H9 (cell line): ENCODE data around the gene SKAP1. TPM values are rescaled to one million over a fixed set of nuclear protein-coding genes. Genes with fewer than 3 reads are reported as not detected.
"Not testable (repeated sequence)": the region's sequence is repeated elsewhere in the genome, so short reads cannot be mapped to it uniquely, and the experiment has no call there.

Source experiments
- DNase-seq: peaks from one replicate; pipeline ENCODE4 v3.0.0-alpha.2; 2017
- H2AFZ ChIP-seq: one replicate; pipeline ENCODE4 v1.6.1; 2013; ENCODE audit warnings: mild to moderate bottlenecking, low read length, control low read depth, moderate library complexity
- H2AK5ac ChIP-seq: 2 replicates; pipeline ENCODE4 v1.6.1; 2013; ENCODE audit warnings: low read length, control low read depth, mixed read lengths; ENCODE audit not compliant: insufficient read length
- H2BK120ac ChIP-seq: one replicate; pipeline ENCODE4 v1.6.1; 2013; ENCODE audit warnings: low read depth, mild to moderate bottlenecking, low read length, control low read depth, inconsistent platforms; ENCODE audit not compliant: poor library complexity, severe bottlenecking
- H2BK12ac ChIP-seq: 2 replicates; pipeline ENCODE4 v1.6.1; 2013; ENCODE audit warnings: low read length, control low read depth, mixed read lengths, low read depth; ENCODE audit not compliant: insufficient read length
- H2BK15ac ChIP-seq: 2 replicates; pipeline ENCODE4 v1.6.1; 2013; ENCODE audit warnings: low read depth, low read length, control low read depth
- H2BK20ac ChIP-seq: one replicate; pipeline ENCODE4 v1.6.1; 2013; ENCODE audit warnings: low read depth, mild to moderate bottlenecking, low read length, control low read depth, inconsistent platforms; ENCODE audit not compliant: poor library complexity, severe bottlenecking
- H2BK5ac ChIP-seq: 2 replicates; pipeline ENCODE4 v1.6.1; 2013; ENCODE audit warnings: low read length, control low read depth, mixed read lengths; ENCODE audit not compliant: insufficient read length
- H3K14ac ChIP-seq: 2 replicates; pipeline ENCODE4 v1.6.1; 2013; ENCODE audit warnings: low read length, control low read depth; ENCODE audit not compliant: insufficient read depth
- H3K18ac ChIP-seq: 2 replicates; pipeline ENCODE4 v1.6.1; 2013; ENCODE audit warnings: low read depth, mild to moderate bottlenecking, mixed read lengths, low read length, control low read depth; ENCODE audit not compliant: insufficient read length
- H3K23ac ChIP-seq: 2 replicates; pipeline ENCODE4 v1.6.1; 2013; ENCODE audit warnings: low read length, control low read depth, mixed read lengths, low read depth; ENCODE audit not compliant: insufficient read length
- H3K23me2 ChIP-seq: 2 replicates; pipeline ENCODE4 v1.6.1; 2013; ENCODE audit warnings: low read depth, mild to moderate bottlenecking, mixed read lengths, low read length, control low read depth; ENCODE audit not compliant: insufficient read length, poor library complexity, severe bottlenecking
- H3K27ac ChIP-seq: 2 replicates; pipeline ENCODE4 v1.5.1; 2013; ENCODE audit warnings: low read length, control low read depth, mixed read lengths, low read depth; ENCODE audit not compliant: insufficient read length
- H3K27me3 ChIP-seq: 2 replicates; pipeline ENCODE4 v1.6.1; 2013; ENCODE audit warnings: low read length, control low read depth, inconsistent platforms; ENCODE audit not compliant: insufficient read depth
- H3K4ac ChIP-seq: 2 replicates; pipeline ENCODE4 v1.6.1; 2013; ENCODE audit warnings: low read depth, mild to moderate bottlenecking, control low read depth, inconsistent platforms, low read length, moderate library complexity
- H3K4me1 ChIP-seq: 2 replicates; pipeline ENCODE4 v1.6.1; 2013; ENCODE audit warnings: low read length, control low read depth, inconsistent platforms; ENCODE audit not compliant: insufficient read depth
- H3K4me2 ChIP-seq: 2 replicates; pipeline ENCODE4 v1.6.1; 2013; ENCODE audit warnings: low read length, control low read depth, mixed read lengths; ENCODE audit not compliant: insufficient read length, insufficient read depth
- H3K56ac ChIP-seq: 2 replicates; pipeline ENCODE4 v1.6.1; 2013; ENCODE audit warnings: low read depth, mild to moderate bottlenecking, mixed read lengths, low read length, control low read depth; ENCODE audit not compliant: insufficient read length
- H3K79me1 ChIP-seq: 2 replicates; pipeline ENCODE4 v1.6.1; 2013; ENCODE audit warnings: low read depth, mild to moderate bottlenecking, moderate library complexity, low read length, control low read depth, inconsistent platforms; ENCODE audit not compliant: insufficient read depth, poor library complexity, severe bottlenecking
- H3K79me2 ChIP-seq: 2 replicates; pipeline ENCODE4 v1.6.1; 2013; ENCODE audit warnings: low read length, control low read depth, inconsistent platforms; ENCODE audit not compliant: insufficient read depth
- H3K9ac ChIP-seq: 2 replicates; pipeline ENCODE4 v1.6.1; 2013; ENCODE audit warnings: low read length, control low read depth, mixed read lengths; ENCODE audit not compliant: insufficient read length; ENCODE audit errors: extremely low read depth
- H3K9me3 ChIP-seq: one replicate; pipeline ENCODE4 v1.6.1; 2013; ENCODE audit warnings: low read depth, low read length, inconsistent platforms; ENCODE audit not compliant: control insufficient read depth
- H3T11ph ChIP-seq: one replicate; pipeline ENCODE4 v1.6.1; 2013; ENCODE audit warnings: mild to moderate bottlenecking, low read length, control low read depth, inconsistent platforms
- H4K20me1 ChIP-seq: one replicate; pipeline ENCODE4 v1.6.1; 2013; ENCODE audit not compliant: control insufficient read depth, insufficient read length, insufficient read depth
- H4K5ac ChIP-seq: 2 replicates; pipeline ENCODE4 v1.6.1; 2013; ENCODE audit warnings: low read depth, mild to moderate bottlenecking, mixed read lengths, low read length, control low read depth; ENCODE audit not compliant: insufficient read length
- H4K8ac ChIP-seq: replicated peaks from 2 replicates; pipeline ENCODE4 v1.6.1; 2013; ENCODE audit warnings: low read length, control low read depth, mixed read lengths, low read depth; ENCODE audit not compliant: insufficient read length
- H4K91ac ChIP-seq: 2 replicates; pipeline ENCODE4 v1.6.1; 2013; ENCODE audit warnings: low read depth, mild to moderate bottlenecking, moderate library complexity, mixed read lengths, low read length, control low read depth; ENCODE audit not compliant: insufficient read length
- H3K27ac Mint-ChIP-seq, 3 experiments: 2 replicates in 2 of 3; 3 replicates in 1 of 3; pipeline ENCODE4 v1.8.0; 2020 to 2021; ENCODE audit warnings: mixed read lengths in 3 of 3, mild to moderate bottlenecking in 1 of 3, moderate library complexity in 1 of 3
- H3K27me3 Mint-ChIP-seq: 2 replicates; pipeline ENCODE4 v1.8.0; 2021; ENCODE audit warnings: low read depth, mild to moderate bottlenecking, moderate library complexity, mixed read lengths
- H3K36me3 Mint-ChIP-seq, 3 experiments: 2 replicates in 2 of 3; 3 replicates in 1 of 3; pipeline ENCODE4 v1.8.0; 2020 to 2021; ENCODE audit warnings: low read depth in 3 of 3, mixed read lengths in 3 of 3; ENCODE audit not compliant: insufficient read depth in 1 of 3
- H3K4me1 Mint-ChIP-seq, 2 experiments: 2 replicates each; pipeline ENCODE4 v1.8.0; 2020; ENCODE audit warnings: mixed read lengths in 2 of 2
- H3K4me3 Mint-ChIP-seq, 2 experiments: 2 replicates in 1 of 2; 3 replicates in 1 of 2; pipeline ENCODE4 v1.8.0; 2020 to 2021; ENCODE audit warnings: mild to moderate bottlenecking in 2 of 2, mixed read lengths in 2 of 2, moderate library complexity in 1 of 2
- H3K9me3 Mint-ChIP-seq, 2 experiments: 2 replicates in 1 of 2; 3 replicates in 1 of 2; pipeline ENCODE4 v1.8.0; 2020; ENCODE audit warnings: mild to moderate bottlenecking in 2 of 2, mixed read lengths in 2 of 2, moderate library complexity in 1 of 2
- CTCF ChIP-seq: fragments of 200-600 bp; sonication (generic); conservative IDR thresholded peaks from 3 replicates; pipeline ENCODE4 v1.8.0; 2021; ENCODE audit warnings: antibody characterized with exemption, mild to moderate bottlenecking
- WGBS: extraction: QIAGEN DNeasy Blood & Tissue Kit; methylation state at CpG from one replicate; pipeline ENCODE4 v1.1.7; 2013; ENCODE audit warnings: missing lambda C conversion rate, low lambda C conversion rate, mixed read lengths; ENCODE audit not compliant: insufficient read length; ENCODE audit errors: extremely low coverage; 5-methylcytosine and 5-hydroxymethylcytosine counted together
- total RNA-seq: library from RNA; stranded (reverse); gene quantifications from 2 replicates; pipeline ENCODE4 v1.2.1, GENCODE V29; 2021

Gene SKAP1
- total RNA-seq, 1 experiment from 2014 or later: not detected

- no peak overlapping the region for H3K4me2 ChIP-seq
- H3K79me1 ChIP-seq: no peaks in the 10 kb centered on the region
- no peak overlapping the region for H4K8ac ChIP-seq
- H3K4me1 ChIP-seq: no peaks in the 10 kb centered on the region
- H3K9me3 ChIP-seq: no peaks in the 10 kb centered on the region
- no peak overlapping the region for H3K4me3 Mint-ChIP-seq
- H3K23ac ChIP-seq: no peak overlapping the region
- no peak overlapping the region for H3K27ac Mint-ChIP-seq
- peaks cover 7 to 11% of the 10 kb centered on the region in 2 experiments; a peak in 3 of 4 replicates for H3K4me1 Mint-ChIP-seq
- no peak overlapping the region for H3K27ac ChIP-seq
- H2BK120ac ChIP-seq: no peak overlapping the region
- no peak overlapping the region for H3K4ac ChIP-seq
- H2AFZ ChIP-seq: no peak overlapping the region
- no peaks in the 10 kb centered on the region for H4K20me1 ChIP-seq
- H3K14ac ChIP-seq: no peak overlapping the region
- H3K79me2 ChIP-seq: no peaks in the 10 kb centered on the region
- H3K27me3 Mint-ChIP-seq: peaks cover 38% of the 10 kb centered on the region
- H3K27me3 ChIP-seq: peaks cover 16% of the 10 kb centered on the region
- no peak for TF ChIP-seq CTCF
- H4K91ac ChIP-seq: no peak overlapping the region
- no CpG with 5 or more reads among the region's 3 CpGs for WGBS
- no peak overlapping the region for H4K5ac ChIP-seq
- H3T11ph ChIP-seq: no peak overlapping the region
- no peaks in the 10 kb centered on the region for H3K23me2 ChIP-seq
- no peaks in the 10 kb centered on the region for H3K9me3 Mint-ChIP-seq
- H2BK20ac ChIP-seq: no peak overlapping the region
- H2AK5ac ChIP-seq: no peak overlapping the region
- no peaks in the 10 kb centered on the region; a peak in 1 of 7 replicates for H3K36me3 Mint-ChIP-seq
- no peak for DNase-seq
- no peak overlapping the region for H3K56ac ChIP-seq
- no peak overlapping the region for H2BK15ac ChIP-seq
- no peak overlapping the region for H2BK5ac ChIP-seq
- H2BK12ac ChIP-seq: no peak overlapping the region
- no peak overlapping the region for H3K9ac ChIP-seq
- H3K18ac ChIP-seq: no peak overlapping the region
Observed at GRCh38 chr17:48426019-48426665, 3.9 kb downstream of the SKAP1 start.

GRCh38 chr17:48422060-48422459, 8.0 kb downstream of the SKAP1 start:
- not testable (repeated sequence) for H4K8ac ChIP-seq, H3K79me1 ChIP-seq, DNase-seq, H3K27me3 ChIP-seq, H3K36me3 Mint-ChIP-seq, H2BK15ac ChIP-seq, H4K20me1 ChIP-seq, H3K27ac ChIP-seq, H3T11ph ChIP-seq, H3K23ac ChIP-seq, H3K9me3 Mint-ChIP-seq, H2BK20ac ChIP-seq, H4K5ac ChIP-seq, H2AFZ ChIP-seq, H3K4ac ChIP-seq, H3K14ac ChIP-seq, H3K4me1 ChIP-seq, H2BK120ac ChIP-seq, H3K79me2 ChIP-seq, H2BK5ac ChIP-seq, H2BK12ac ChIP-seq, H3K4me3 Mint-ChIP-seq, H3K23me2 ChIP-seq, H3K56ac ChIP-seq, H3K9me3 ChIP-seq, H3K27ac Mint-ChIP-seq, H2AK5ac ChIP-seq, H3K27me3 Mint-ChIP-seq, H3K4me2 ChIP-seq, H3K18ac ChIP-seq, H4K91ac ChIP-seq, H3K9ac ChIP-seq
- WGBS: no CpG with 5 or more reads among the region's 3 CpGs
- peaks cover 9 to 11% of the 10 kb centered on the region in 2 experiments for H3K4me1 Mint-ChIP-seq
